Stimulated activated CD4-positive, alpha-beta T cell treated with anti-CD3 and anti-CD28 coated beads, TNF-alpha, amount 100 ng/mL, for 48 hours (primary cell): ENCODE measurements around the gene RHCG.
"Not testable (repeated sequence)": the region's sequence is repeated elsewhere in the genome, so short reads cannot be mapped to it uniquely, and the experiment has no call there.

Source experiments
- DNase-seq, 3 donors: peaks; one replicate each; pipeline ENCODE4 v3.0.0-alpha.2; 2020; ENCODE audit warnings: low read depth in 3 of 3

The RHCG gene

GRCh38 chr15:89477411-89478242 is 18.8 kb downstream of the RHCG start:
- DNase-seq: no peak

GRCh38 chr15:89475661-89476060 is 20.7 kb downstream of the RHCG start:
- no peak for DNase-seq

GRCh38 chr15:89472785-89473256 is 23.6 kb downstream of the RHCG start:
- peak in 2 of 3 donors; percentile 26 to 33 for DNase-seq

GRCh38 chr15:89469426-89470096 is 26.8 kb downstream of the RHCG start:
- DNase-seq: no peak

GRCh38 chr15:89468813-89469212 is 27.6 kb downstream of the RHCG start:
- not testable (repeated sequence) for DNase-seq

- no peak for DNase-seq
Measured at GRCh38 chr15:89463113-89463512, 33.3 kb downstream of the RHCG start.

GRCh38 chr15:89462198-89462912 is 34.0 kb downstream of the RHCG start:
- DNase-seq: no peak

- DNase-seq: no peak
Measured at GRCh38 chr15:89461386-89461785, 35.0 kb downstream of the RHCG start.

- no peak for DNase-seq
Measured at GRCh38 chr15:89460048-89460447, 36.3 kb downstream of the RHCG start.

GRCh38 chr15:89459271-89460038 is 36.9 kb downstream of the RHCG start:
- DNase-seq: no peak

GRCh38 chr15:89458440-89458839 is 37.9 kb downstream of the RHCG start:
- no peak for DNase-seq

- DNase-seq: no peak
Measured at GRCh38 chr15:89457086-89457485, 39.3 kb downstream of the RHCG start.

GRCh38 chr15:89455535-89455934 is 40.8 kb downstream of the RHCG start:
- no peak for DNase-seq

- DNase-seq: no peak
Measured at GRCh38 chr15:89452330-89452836, 44.0 kb downstream of the RHCG start.

GRCh38 chr15:89451846-89452245 is 44.5 kb downstream of the RHCG start:
- DNase-seq: no peak

GRCh38 chr15:89450076-89451006 is 46.0 kb downstream of the RHCG start:
- DNase-seq: no peak

- no peak for DNase-seq
Measured at GRCh38 chr15:89448825-89449224, 47.6 kb downstream of the RHCG start.

GRCh38 chr15:89447676-89448075 is 48.7 kb downstream of the RHCG start:
- no peak for DNase-seq

GRCh38 chr15:89446255-89446891 is 50.0 kb downstream of the RHCG start:
- DNase-seq: no peak

- DNase-seq: no peak
Measured at GRCh38 chr15:89445518-89445917, 50.9 kb downstream of the RHCG start.
